Parathyroid adenoma (tissue), 2 donors: ENCODE data around the gene TTC33.

ENCODE experiments used
- H2AFZ ChIP-seq: fragments of 300-600 bp; sonication (generic); one replicate; pipeline ENCODE4 v1.7.0; 2017; ENCODE audit warnings: antibody characterized with exemption, mild to moderate bottlenecking
- H3K27ac ChIP-seq: fragments of 300-600 bp; sonication (generic); one replicate; pipeline ENCODE4 v1.7.0; 2017
- H3K27me3 ChIP-seq: fragments of 300-600 bp; sonication (generic); one replicate; pipeline ENCODE4 v1.7.0; 2017; ENCODE audit warnings: low read length; ENCODE audit not compliant: control insufficient read depth, insufficient read depth
- H3K36me3 ChIP-seq: fragments of 300-600 bp; sonication (generic); one replicate; pipeline ENCODE4 v1.7.0; 2017; ENCODE audit warnings: low read length; ENCODE audit not compliant: control insufficient read depth, insufficient read depth
- H3K4me1 ChIP-seq: fragments of 300-600 bp; sonication (generic); one replicate; pipeline ENCODE4 v1.7.0; 2017; ENCODE audit warnings: control low read depth
- H3K4me2 ChIP-seq: fragments of 300-600 bp; sonication (generic); one replicate; pipeline ENCODE4 v1.7.0; 2017; ENCODE audit warnings: low read length
- H3K4me3 ChIP-seq: fragments of 300-600 bp; sonication (generic); one replicate; pipeline ENCODE4 v1.7.0; 2017; ENCODE audit warnings: low read depth, low read length
- H3K79me2 ChIP-seq: fragments of 300-600 bp; sonication (generic); one replicate; pipeline ENCODE4 v1.7.0; 2017; ENCODE audit warnings: control low read depth
- H3K9ac ChIP-seq: fragments of 300-600 bp; sonication (generic); one replicate; pipeline ENCODE4 v1.7.0; 2017; ENCODE audit warnings: mild to moderate bottlenecking
- H3K9me3 ChIP-seq: fragments of 300-600 bp; sonication (generic); one replicate; pipeline ENCODE4 v1.7.0; 2017; ENCODE audit warnings: low read length; ENCODE audit not compliant: control insufficient read depth
- TF ChIP-seq, protein P1 (sequence below): fragments of 300-600 bp; sonication (generic); IDR thresholded peaks from one replicate; pipeline ENCODE4 v1.7.0; 2017; ENCODE audit warnings: antibody characterized with exemption, mild to moderate bottlenecking
- donor health status: primary hyperparathyroidism.

Gene TTC33

DNA sequence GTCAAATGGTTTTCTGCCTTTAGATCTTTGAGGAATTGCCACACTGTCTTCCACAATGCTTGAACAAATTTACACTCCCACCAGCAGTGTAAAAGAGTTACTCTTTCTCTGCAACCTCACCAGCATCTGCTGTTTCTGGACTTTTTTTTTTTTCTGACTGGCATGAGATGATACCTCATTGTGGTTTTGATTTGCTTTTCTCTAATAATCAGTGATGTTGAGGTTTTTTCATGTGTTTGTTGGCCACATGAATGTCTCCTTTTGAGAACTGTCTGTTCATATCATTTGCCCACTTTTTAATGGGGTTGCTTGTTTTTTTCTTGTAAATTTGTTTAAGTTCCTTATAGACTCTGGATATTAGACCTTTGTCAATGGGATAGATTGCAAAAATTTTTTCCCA is 205.3 kb downstream of the TTC33 start:
- Histone ChIP-seq H2AFZ (no peak overlapping the region), H3K36me3 (no peaks in the 10 kb centered on the region), H3K27ac (no peak overlapping the region), H3K9ac (no peak overlapping the region), H3K4me3 (no peak overlapping the region), H3K9me3 (no peaks in the 10 kb centered on the region), H3K27me3 (no peaks in the 10 kb centered on the region), H3K79me2 (no peaks in the 10 kb centered on the region), H3K4me1 (no peaks in the 10 kb centered on the region), H3K4me2 (no peak overlapping the region)
- TF ChIP-seq, protein P1, sequence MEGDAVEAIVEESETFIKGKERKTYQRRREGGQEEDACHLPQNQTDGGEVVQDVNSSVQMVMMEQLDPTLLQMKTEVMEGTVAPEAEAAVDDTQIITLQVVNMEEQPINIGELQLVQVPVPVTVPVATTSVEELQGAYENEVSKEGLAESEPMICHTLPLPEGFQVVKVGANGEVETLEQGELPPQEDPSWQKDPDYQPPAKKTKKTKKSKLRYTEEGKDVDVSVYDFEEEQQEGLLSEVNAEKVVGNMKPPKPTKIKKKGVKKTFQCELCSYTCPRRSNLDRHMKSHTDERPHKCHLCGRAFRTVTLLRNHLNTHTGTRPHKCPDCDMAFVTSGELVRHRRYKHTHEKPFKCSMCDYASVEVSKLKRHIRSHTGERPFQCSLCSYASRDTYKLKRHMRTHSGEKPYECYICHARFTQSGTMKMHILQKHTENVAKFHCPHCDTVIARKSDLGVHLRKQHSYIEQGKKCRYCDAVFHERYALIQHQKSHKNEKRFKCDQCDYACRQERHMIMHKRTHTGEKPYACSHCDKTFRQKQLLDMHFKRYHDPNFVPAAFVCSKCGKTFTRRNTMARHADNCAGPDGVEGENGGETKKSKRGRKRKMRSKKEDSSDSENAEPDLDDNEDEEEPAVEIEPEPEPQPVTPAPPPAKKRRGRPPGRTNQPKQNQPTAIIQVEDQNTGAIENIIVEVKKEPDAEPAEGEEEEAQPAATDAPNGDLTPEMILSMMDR, result no peak

DNA sequence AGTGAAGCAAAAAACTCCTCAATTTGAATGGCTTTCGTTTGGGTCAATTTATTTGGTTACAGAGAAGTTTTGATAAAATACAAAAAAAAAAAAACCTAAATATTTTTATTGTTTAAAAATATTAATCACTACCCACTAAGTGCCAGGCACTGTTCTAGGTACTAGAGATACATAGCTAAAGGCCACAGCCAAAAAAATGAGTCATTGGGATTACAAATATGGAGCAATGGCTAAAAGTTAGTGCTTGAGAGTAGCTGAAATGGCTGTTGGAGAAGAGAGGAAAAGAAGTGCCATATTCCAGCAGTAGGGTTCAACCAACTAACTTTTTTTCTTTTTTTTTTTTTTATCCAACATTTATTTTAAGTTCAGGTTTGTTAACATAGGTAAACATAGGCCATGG is 206.1 kb downstream of the TTC33 start:
- H3K4me3 ChIP-seq, result no peak overlapping the region
- H3K4me2 ChIP-seq, result no peak overlapping the region
- no peaks in the 10 kb centered on the region for H3K36me3 ChIP-seq
- no peak overlapping the region for H3K27ac ChIP-seq
- no peaks in the 10 kb centered on the region for H3K79me2 ChIP-seq
- TF ChIP-seq, protein P1, result no peak
- H2AFZ ChIP-seq, result no peak overlapping the region
- H3K4me1 ChIP-seq, result no peaks in the 10 kb centered on the region
- no peaks in the 10 kb centered on the region for H3K27me3 ChIP-seq
- no peak overlapping the region for H3K9ac ChIP-seq
- no peaks in the 10 kb centered on the region for H3K9me3 ChIP-seq

DNA sequence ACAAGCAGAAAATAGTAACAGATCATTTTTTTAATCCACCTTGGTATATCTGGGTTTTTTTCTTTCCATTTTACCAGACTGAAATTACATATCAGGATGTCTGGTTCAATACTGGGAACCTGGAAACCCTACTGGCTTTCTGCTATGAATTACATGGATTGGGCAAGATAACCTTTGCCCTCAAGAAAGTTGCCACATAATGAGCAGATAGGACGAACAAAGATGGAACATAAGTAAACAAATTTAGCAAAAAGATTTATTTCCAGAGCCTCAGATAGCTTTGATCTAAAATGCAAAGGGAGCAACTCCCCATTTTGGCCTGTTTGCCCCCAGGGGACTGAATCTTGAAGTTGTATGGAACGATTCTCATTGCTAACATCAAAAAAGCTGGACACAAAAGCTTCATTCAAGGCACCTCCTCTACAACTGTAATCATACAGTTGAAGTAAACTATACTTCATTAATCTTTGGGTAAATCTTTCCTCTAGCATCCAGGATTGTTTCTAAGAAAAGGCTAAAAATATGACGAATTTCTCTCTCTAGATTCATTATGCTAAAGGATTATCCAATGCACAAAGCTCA is 207.7 kb downstream of the TTC33 start:
- Histone ChIP-seq H3K27ac (no peak overlapping the region), H3K4me1 (no peaks in the 10 kb centered on the region)
- TF ChIP-seq, protein P1, result no peak

DNA sequence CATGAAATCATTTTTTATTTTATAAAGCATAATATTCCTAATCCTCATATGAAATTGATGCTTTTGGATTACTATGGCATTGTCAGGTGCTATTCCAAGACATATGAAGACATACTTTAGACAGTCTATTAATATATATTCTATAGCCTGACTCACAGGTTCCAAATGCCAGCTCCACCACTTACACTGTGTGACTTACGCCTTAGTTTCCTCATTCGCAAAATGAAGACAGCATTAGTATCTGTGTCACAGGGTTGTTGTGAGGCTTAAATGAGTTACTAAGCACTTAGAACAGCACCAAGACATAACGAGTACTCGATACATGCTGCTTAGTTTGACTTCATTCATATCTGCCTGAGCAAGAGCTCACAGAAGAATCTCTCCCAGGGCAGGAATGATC is 208.2 kb downstream of the TTC33 start:
- Histone ChIP-seq H3K9ac (no peak overlapping the region), H3K9me3 (no peaks in the 10 kb centered on the region), H2AFZ (no peak overlapping the region), H3K4me2 (no peak overlapping the region), H3K36me3 (no peaks in the 10 kb centered on the region), H3K27ac (no peak overlapping the region), H3K79me2 (no peaks in the 10 kb centered on the region), H3K4me1 (no peaks in the 10 kb centered on the region), H3K4me3 (no peak overlapping the region), H3K27me3 (no peaks in the 10 kb centered on the region)
- TF ChIP-seq, protein P1, result no peak

More for the DNA sequence above, 207.7 kb downstream of the TTC33 start:
- Histone ChIP-seq H3K79me2 (no peaks in the 10 kb centered on the region), H3K4me3 (no peak overlapping the region), H3K9ac (no peak overlapping the region), H3K9me3 (no peaks in the 10 kb centered on the region), H3K4me2 (no peak overlapping the region), H3K36me3 (no peaks in the 10 kb centered on the region), H3K27me3 (no peaks in the 10 kb centered on the region), H2AFZ (no peak overlapping the region)

DNA sequence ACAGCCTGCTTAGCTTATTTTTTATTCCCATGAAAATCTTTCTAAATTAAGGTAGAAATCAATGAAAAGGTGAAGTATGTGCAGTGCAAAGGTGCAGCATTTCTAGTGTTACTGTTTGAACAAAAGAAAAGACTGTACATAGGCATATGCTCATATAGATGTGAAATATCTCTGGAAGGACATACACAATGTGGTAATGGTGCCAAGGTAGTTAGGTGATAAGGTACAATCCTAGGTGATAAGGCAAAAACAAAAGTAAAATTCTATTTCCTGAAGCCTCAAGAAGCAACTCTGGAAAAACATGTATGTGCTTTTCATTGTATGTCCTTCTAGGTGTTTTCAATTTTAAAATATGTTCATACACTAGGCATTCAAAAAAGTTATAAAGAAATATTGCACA is 215.5 kb downstream of the TTC33 start:
- Histone ChIP-seq H3K36me3 (no peaks in the 10 kb centered on the region), H3K27ac (no peak overlapping the region), H3K4me2 (no peak overlapping the region), H3K4me1 (no peaks in the 10 kb centered on the region), H3K9ac (no peak overlapping the region), H3K4me3 (no peak overlapping the region), H3K79me2 (no peaks in the 10 kb centered on the region), H2AFZ (no peak overlapping the region), H3K27me3 (no peaks in the 10 kb centered on the region), H3K9me3 (no peaks in the 10 kb centered on the region)
- TF ChIP-seq, protein P1, result no peak
